Hematopoietic multipotent progenitor cell treated with erythropoietin and hydrocortisone succinate and interleukin-3 and kit ligand, for 17 days (in vitro differentiated cells): Measurements from ENCODE around the gene EHD4.

Source experiments
- DNase-seq: peaks from one replicate; pipeline ENCODE4 v3.0.0-alpha.2; 2015; ENCODE audit warnings: low spot score

Gene EHD4

GRCh38 chr15:41936649-41937567, 35.4 kb downstream of the EHD4 start:
- DNase-seq, result no peak

GRCh38 chr15:41936155-41936554, 36.2 kb downstream of the EHD4 start:
- no peak for DNase-seq

GRCh38 chr15:41935566-41936020, 36.8 kb downstream of the EHD4 start:
- DNase-seq, result no peak

GRCh38 chr15:41934843-41935242, 37.5 kb downstream of the EHD4 start:
- DNase-seq, result no peak

GRCh38 chr15:41933771-41934170, 38.6 kb downstream of the EHD4 start:
- no peak for DNase-seq

- DNase-seq, result no peak
Observed at GRCh38 chr15:41933326-41933725, 39.0 kb downstream of the EHD4 start.

- no peak for DNase-seq
Observed at GRCh38 chr15:41932511-41933289, 39.7 kb downstream of the EHD4 start.

- DNase-seq, result no peak
Observed at GRCh38 chr15:41932101-41932500, 40.3 kb downstream of the EHD4 start.

GRCh38 chr15:41930867-41931222, 41.5 kb downstream of the EHD4 start:
- no peak for DNase-seq

- DNase-seq, result no peak
Observed at GRCh38 chr15:41930221-41930866, 42.0 kb downstream of the EHD4 start.

GRCh38 chr15:41928637-41929620, 43.4 kb downstream of the EHD4 start:
- no peak for DNase-seq

GRCh38 chr15:41928100-41928499, 44.3 kb downstream of the EHD4 start:
- no peak for DNase-seq

- no peak for DNase-seq
Observed at GRCh38 chr15:41927536-41927935, 44.8 kb downstream of the EHD4 start.

GRCh38 chr15:41926185-41927056, 45.9 kb downstream of the EHD4 start:
- no peak for DNase-seq

GRCh38 chr15:41925086-41925608, 47.2 kb downstream of the EHD4 start:
- DNase-seq, result no peak

GRCh38 chr15:41923401-41923997, 48.9 kb downstream of the EHD4 start:
- no peak for DNase-seq

GRCh38 chr15:41922353-41922752, 50.0 kb downstream of the EHD4 start:
- no peak for DNase-seq

GRCh38 chr15:41921639-41922038, 50.7 kb downstream of the EHD4 start:
- no peak for DNase-seq

GRCh38 chr15:41921167-41921566, 51.2 kb downstream of the EHD4 start:
- no peak for DNase-seq
